ENCODE results near the gene C1QTNF2.

Gene C1QTNF2

DNA sequence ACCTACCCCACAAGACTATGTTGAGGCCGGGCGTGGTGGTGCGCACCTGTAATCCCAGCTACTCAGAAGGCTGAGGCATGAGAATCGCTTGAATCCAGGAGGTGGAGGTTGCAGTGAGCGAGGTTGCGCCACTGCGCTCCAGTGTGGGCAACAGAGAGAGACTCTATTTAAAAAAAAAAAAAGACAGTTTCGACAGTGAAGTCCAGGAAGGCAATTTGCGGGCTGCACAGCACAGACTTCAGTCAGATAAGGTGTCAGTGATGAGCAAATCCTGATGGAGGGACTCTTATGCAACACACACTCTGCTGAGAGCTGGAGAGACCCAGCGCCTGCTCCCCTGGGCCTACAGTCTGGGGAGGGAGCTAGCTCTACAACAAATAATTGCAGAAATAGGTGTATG, 72.2 kb downstream of the C1QTNF2 start:
- no peak for DNase-seq (ENCODE audit: low read depth in 2 of 2)

GRCh38 chr5:160297776-160298175, 72.7 kb downstream of the C1QTNF2 start:
- DNase-seq (ENCODE audit: low read depth in 2 of 2) = no peak

All from stimulated activated CD4-positive, alpha-beta T cell treated with anti-CD3 and anti-CD28 coated beads, Interleukin-12 subunit alpha, Interleukin-12 subunit beta, amount 100 ng/mL, for 24 hours (primary cell).